ENCODE results near the gene PIP5K1B.

DNA sequence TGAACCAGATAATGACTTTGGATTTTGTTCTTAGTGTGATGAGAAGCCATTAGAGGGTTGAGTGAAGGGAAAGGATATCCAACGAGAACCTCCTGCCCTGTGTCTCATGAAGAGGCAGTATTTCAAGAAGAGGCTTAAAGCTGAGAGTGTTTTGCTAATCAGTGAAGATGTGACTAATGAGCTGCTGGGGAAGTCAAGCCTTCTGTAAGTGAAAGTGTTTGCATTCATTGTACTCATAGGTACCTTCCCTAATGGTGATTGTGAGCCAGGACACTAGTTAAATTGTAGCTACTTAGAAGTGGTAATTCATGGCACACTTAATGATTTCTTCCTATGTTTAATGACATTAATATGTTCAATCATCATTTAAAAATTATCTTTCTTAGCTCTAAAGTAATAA, 23.7 kb downstream of the PIP5K1B start:
- TF ChIP-seq POLR2A (IDR thresholded peaks at IDR 0.05) = no peak
- TF ChIP-seq, protein P1, sequence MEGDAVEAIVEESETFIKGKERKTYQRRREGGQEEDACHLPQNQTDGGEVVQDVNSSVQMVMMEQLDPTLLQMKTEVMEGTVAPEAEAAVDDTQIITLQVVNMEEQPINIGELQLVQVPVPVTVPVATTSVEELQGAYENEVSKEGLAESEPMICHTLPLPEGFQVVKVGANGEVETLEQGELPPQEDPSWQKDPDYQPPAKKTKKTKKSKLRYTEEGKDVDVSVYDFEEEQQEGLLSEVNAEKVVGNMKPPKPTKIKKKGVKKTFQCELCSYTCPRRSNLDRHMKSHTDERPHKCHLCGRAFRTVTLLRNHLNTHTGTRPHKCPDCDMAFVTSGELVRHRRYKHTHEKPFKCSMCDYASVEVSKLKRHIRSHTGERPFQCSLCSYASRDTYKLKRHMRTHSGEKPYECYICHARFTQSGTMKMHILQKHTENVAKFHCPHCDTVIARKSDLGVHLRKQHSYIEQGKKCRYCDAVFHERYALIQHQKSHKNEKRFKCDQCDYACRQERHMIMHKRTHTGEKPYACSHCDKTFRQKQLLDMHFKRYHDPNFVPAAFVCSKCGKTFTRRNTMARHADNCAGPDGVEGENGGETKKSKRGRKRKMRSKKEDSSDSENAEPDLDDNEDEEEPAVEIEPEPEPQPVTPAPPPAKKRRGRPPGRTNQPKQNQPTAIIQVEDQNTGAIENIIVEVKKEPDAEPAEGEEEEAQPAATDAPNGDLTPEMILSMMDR (IDR thresholded peaks at IDR 0.05) = no peak
